Fibroblast of villous mesenchyme (primary cell): Measurements from ENCODE around the gene PRKCD. TPM values are rescaled to one million over a fixed set of nuclear protein-coding genes. Genes with fewer than 3 reads are reported as not detected.

Source experiments
- DNase-seq: peaks from one replicate; pipeline ENCODE4 v3.0.0-alpha.2; 2010; ENCODE audit warnings: low read depth
- H3K4me3 ChIP-seq: 2 replicates; pipeline ENCODE4 v1.5.1; 2011; ENCODE audit warnings: low read depth, mild to moderate bottlenecking, low read length
- total RNA-seq: library from RNA; depleted of rRNA; stranded (reverse); fragments of >200 nt; gene quantifications from 2 replicates; pipeline ENCODE4 v1.2.3, GENCODE V29; 2012
- TF ChIP-seq, protein P1 (sequence below): IDR thresholded peaks from 2 replicates; pipeline ENCODE4 v1.5.1; 2012; ENCODE audit warnings: low read depth, mild to moderate bottlenecking, low read length; ENCODE audit not compliant: insufficient read depth

PRKCD gene
- total RNA-seq, 1 donor, result 1.7 TPM

DNA sequence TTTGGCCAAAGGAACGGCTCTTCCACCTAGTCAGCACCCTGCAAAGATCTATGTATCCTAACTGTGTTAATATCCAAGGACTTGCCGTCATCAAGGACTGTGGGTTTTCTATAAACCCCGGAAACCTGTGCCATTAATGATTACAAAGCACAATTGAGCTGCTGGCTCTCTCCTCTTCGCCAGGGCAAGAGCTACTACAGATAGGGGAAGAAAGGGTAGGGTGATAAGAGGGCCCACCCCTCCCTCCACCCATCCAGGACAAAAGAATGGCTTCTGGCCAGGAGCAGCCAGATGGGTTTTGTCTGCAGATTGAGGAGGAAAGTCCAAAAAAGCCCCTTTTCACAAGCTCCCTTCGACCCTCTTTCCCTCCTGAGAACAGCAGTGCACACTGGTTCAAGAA is 40.7 kb upstream of the PRKCD start:
- no peak overlapping the region for H3K4me3 ChIP-seq
- TF ChIP-seq, protein P1, sequence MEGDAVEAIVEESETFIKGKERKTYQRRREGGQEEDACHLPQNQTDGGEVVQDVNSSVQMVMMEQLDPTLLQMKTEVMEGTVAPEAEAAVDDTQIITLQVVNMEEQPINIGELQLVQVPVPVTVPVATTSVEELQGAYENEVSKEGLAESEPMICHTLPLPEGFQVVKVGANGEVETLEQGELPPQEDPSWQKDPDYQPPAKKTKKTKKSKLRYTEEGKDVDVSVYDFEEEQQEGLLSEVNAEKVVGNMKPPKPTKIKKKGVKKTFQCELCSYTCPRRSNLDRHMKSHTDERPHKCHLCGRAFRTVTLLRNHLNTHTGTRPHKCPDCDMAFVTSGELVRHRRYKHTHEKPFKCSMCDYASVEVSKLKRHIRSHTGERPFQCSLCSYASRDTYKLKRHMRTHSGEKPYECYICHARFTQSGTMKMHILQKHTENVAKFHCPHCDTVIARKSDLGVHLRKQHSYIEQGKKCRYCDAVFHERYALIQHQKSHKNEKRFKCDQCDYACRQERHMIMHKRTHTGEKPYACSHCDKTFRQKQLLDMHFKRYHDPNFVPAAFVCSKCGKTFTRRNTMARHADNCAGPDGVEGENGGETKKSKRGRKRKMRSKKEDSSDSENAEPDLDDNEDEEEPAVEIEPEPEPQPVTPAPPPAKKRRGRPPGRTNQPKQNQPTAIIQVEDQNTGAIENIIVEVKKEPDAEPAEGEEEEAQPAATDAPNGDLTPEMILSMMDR, result no peak
- DNase-seq, result no peak

DNA sequence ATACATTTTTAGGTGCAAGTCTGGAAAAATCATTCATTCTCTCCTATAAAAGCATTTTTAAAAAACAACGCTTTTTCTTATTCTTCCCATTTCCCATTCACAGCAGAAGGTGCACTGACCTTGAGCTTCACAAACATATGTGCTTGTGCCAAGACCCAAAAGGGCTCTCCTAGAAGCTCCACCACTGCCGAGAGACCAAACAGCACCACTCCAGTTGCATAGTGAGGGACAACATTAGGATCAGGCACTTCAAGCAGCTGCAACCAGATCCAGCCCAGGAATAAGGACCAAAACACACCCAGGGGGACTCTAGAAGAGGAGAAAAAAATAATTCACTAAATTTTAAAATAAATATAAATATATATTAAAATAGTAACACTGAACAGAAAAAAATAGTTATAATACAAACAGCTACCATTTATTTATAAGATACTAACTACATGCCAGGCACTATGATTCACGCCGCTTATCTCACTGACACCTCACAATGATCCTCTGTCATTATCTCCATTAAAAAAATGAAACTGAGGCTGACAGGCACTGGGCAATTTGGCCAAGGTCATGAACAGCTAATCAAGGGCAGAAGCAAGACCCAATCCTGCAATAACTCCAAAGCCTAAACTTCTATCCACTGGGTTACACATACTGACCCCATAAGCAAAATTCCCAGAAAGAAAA is 38.6 kb upstream of the PRKCD start:
- TF ChIP-seq, protein P1, result no peak
- DNase-seq, result no peak

DNA sequence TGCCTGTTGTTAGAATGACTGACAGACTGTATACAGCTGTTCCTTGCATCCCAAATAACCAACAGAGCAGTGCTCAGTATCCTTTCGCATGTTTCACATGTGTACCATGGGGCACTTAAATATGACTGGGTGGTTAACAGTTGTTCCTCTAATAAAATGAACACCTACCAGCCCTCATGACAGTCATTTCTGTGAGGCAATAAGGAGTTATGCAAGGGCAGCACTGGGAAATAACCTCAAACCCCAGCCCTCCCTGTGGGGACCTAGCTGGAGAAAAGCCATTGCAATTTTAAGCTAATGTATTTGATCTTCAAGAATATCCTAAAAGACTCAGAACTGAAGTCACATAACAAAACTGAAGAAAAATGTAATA is 38.1 kb upstream of the PRKCD start:
- DNase-seq, result no peak
- TF ChIP-seq, protein P1, result no peak
- H3K4me3 ChIP-seq, result no peak overlapping the region

More for the DNA sequence above, 38.6 kb upstream of the PRKCD start:
- H3K4me3 ChIP-seq, result no peak overlapping the region

DNA sequence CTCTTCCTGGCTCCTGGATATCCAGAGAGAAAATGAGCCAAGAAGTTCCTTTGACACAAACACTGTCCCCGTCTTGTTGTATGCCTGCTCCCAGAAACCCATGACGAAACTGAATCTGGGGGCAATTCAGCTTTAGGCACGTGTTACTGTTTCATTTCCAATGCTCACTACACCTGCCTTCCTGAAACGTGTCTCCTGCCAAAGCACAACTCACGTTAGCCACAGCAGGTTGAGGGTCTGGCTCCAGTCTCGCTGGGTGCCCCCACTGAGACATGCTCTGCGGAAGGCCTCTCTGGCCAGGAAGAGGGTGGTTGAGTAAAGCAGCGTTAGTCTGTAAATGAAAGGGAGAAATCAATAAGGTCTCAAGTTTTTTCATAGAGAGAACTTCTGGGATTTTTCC is 37.5 kb upstream of the PRKCD start:
- no peak overlapping the region for H3K4me3 ChIP-seq
- DNase-seq, result no peak
- TF ChIP-seq, protein P1, result no peak

DNA sequence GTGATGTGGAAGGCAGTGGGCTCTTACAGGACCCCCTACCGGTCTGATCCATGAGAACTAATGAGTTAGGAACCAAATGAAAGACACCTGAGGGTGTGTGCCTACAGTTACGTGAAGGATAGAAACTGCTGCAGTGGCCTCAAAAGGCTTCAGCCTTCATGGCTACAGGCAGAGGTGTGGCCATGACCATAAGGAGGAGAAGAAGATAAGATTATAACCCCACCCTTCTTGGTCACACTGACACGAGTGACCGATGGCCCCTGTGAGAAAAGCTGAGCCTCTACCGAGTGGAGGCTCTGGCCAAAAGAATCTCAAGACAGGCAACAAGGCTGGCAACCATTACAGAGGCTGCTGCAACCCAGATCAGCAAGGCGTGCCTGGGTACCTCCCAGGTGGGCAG is 37.1 kb upstream of the PRKCD start:
- no peak for DNase-seq
- H3K4me3 ChIP-seq, result no peak overlapping the region
- TF ChIP-seq, protein P1, result no peak

DNA sequence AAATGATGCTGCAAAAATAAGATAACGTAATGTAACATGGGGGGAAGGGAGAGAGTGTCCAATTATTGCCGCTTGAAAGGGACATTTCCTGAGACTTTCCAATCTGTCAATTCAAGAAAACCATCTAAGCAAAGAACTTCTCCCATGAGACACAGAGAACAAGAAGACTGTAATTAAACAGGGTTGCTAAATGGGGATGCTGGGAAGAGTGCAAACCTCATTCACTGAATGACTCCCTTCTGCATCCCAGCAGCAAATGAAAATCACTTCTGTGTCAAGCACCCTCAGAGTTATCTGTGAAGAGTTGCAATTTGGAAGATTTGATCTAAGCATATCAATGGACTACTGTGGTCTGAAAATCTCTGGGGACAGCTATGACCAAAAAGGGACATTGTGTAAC is 34.4 kb upstream of the PRKCD start:
- no peak overlapping the region for H3K4me3 ChIP-seq
- DNase-seq, result no peak
- TF ChIP-seq, protein P1, result no peak

DNA sequence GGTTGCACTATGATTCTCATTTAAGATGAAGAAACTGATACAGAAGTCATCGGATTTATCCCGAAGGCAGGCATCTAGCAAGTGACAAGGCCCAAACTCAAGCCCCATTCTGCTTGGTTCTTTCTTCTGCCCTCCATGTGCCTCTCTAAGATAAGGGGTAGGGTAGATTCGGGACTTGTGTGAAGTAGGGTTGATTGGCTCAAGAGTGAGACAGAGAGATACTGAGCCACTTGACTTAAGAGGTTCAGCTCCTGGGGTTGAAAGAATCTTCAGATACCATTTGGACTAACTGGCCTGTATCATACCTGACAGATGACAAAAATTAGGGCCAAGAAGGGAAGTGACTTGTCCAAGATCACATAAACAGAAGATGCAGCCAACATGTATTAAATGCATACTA is 31.7 kb upstream of the PRKCD start:
- H3K4me3 ChIP-seq, result peak overlapping the region; percentile 97
- TF ChIP-seq, protein P1, result no peak
- no peak for DNase-seq
